Measurements from ENCODE around the gene TNFSF13B. TPM values are rescaled to one million over a fixed set of nuclear protein-coding genes. Genes with fewer than 3 reads are reported as not detected.
"Not testable (repeated sequence)": the region's sequence is repeated elsewhere in the genome, so short reads cannot be mapped to it uniquely, and the experiment has no call there.

The TNFSF13B gene
- total RNA-seq, 1 experiment from 2014 or later, result 9.2 TPM

GRCh38 chr13:108263621-108264355 is 5.7 kb upstream of the TNFSF13B start:
- Histone ChIP-seq H3K4me3 (ENCODE audit: low read depth, low read length, poor library complexity, severe bottlenecking) (no peak overlapping the region), H3K4me1 (ENCODE audit: insufficient read depth, low read length, poor library complexity, severe bottlenecking) (peaks cover 44% of the 10 kb centered on the region), H3K9me3 (ENCODE audit: low read depth, low read length, poor library complexity, severe bottlenecking) (no peaks in the 10 kb centered on the region), H3K27me3 (replicated peaks; ENCODE audit: insufficient read depth, low read depth, low read length, poor library complexity) (no peaks in the 10 kb centered on the region), H3K36me3 (ENCODE audit: insufficient read depth, low read length, poor library complexity, severe bottlenecking) (no peaks in the 10 kb centered on the region), H3K27ac (ENCODE audit: low read depth, low read length, poor library complexity, severe bottlenecking) (no peak overlapping the region)
- ChIA-PET CTCF (no interaction called here), POLR2A (ENCODE audit: low non-redundant PET) (no interaction called here)
- intact Hi-C loops (cut with micrococcal nuclease; ENCODE audit: unreplicated experiment), result loop anchor here (5.0 kb wide), 1 partner anchor 1524 kb away; the partner anchor contains the start of gene IRS2
- peak; percentile 32 for DNase-seq (ENCODE audit: low spot score)
- TF ChIP-seq EZH2 (IDR thresholded peaks at IDR 0.05; ENCODE audit: borderline replicate concordance, low read depth, low read length, poor library complexity, severe bottlenecking) (no peak), CTCF (conservative IDR thresholded peaks at IDR 0.05; ENCODE audit: low read depth, low read length) (no peak)
- no TSS peak for BruUV-seq (replicated peaks)

GRCh38 chr13:108266321-108266990 is 3.1 kb upstream of the TNFSF13B start:
- intact Hi-C loops (cut with micrococcal nuclease; ENCODE audit: unreplicated experiment), result loop anchor here (1.0 to 5.0 kb wide), 4 partner anchors 39 to 1511 kb away; no protein-coding TSS in a partner anchor
- Histone ChIP-seq H3K27me3 (replicated peaks; ENCODE audit: insufficient read depth, low read depth, low read length, poor library complexity) (no peaks in the 10 kb centered on the region), H3K4me1 (ENCODE audit: insufficient read depth, low read length, poor library complexity, severe bottlenecking) (peaks cover 61% of the 10 kb centered on the region), H3K9me3 (ENCODE audit: low read depth, low read length, poor library complexity, severe bottlenecking) (no peaks in the 10 kb centered on the region), H3K27ac (ENCODE audit: low read depth, low read length, poor library complexity, severe bottlenecking) (peak overlapping the region; percentile 95), H3K4me3 (ENCODE audit: low read depth, low read length, poor library complexity, severe bottlenecking) (peak overlapping the region; percentile 8), H3K36me3 (ENCODE audit: insufficient read depth, low read length, poor library complexity, severe bottlenecking) (no peaks in the 10 kb centered on the region)
- ChIA-PET POLR2A (ENCODE audit: low non-redundant PET) (no interaction called here), CTCF (no interaction called here)
- TF ChIP-seq EZH2 (IDR thresholded peaks at IDR 0.05; ENCODE audit: borderline replicate concordance, low read depth, low read length, poor library complexity, severe bottlenecking), result no peak
- no peak for TF ChIP-seq CTCF (conservative IDR thresholded peaks at IDR 0.05; ENCODE audit: low read depth, low read length)
- no TSS peak for BruUV-seq (replicated peaks)
- peak; percentile 95 for DNase-seq (ENCODE audit: low spot score)

- intact Hi-C loops (cut with micrococcal nuclease; ENCODE audit: unreplicated experiment), result loop anchor here (2.0 to 5.0 kb wide), 3 partner anchors 40 to 1510 kb away; no protein-coding TSS in a partner anchor
- POLR2A ChIA-PET (ENCODE audit: low non-redundant PET), result no interaction called here
- no peak for DNase-seq (ENCODE audit: low spot score)
- no peaks in the 10 kb centered on the region for H3K27me3 ChIP-seq (replicated peaks; ENCODE audit: insufficient read depth, low read depth, low read length, poor library complexity)
- H3K9me3 ChIP-seq (ENCODE audit: low read depth, low read length, poor library complexity, severe bottlenecking), result no peaks in the 10 kb centered on the region
- TF ChIP-seq EZH2 (IDR thresholded peaks at IDR 0.05; ENCODE audit: borderline replicate concordance, low read depth, low read length, poor library complexity, severe bottlenecking), result no peak
- TF ChIP-seq CTCF (conservative IDR thresholded peaks at IDR 0.05; ENCODE audit: low read depth, low read length), result no peak
- CTCF ChIA-PET, result no interaction called here
- BruUV-seq (replicated peaks), result no TSS peak
- H3K4me3 ChIP-seq (ENCODE audit: low read depth, low read length, poor library complexity, severe bottlenecking), result no peak overlapping the region
- peak overlapping the region; percentile 75 for H3K27ac ChIP-seq (ENCODE audit: low read depth, low read length, poor library complexity, severe bottlenecking)
- peaks cover 61% of the 10 kb centered on the region for H3K4me1 ChIP-seq (ENCODE audit: insufficient read depth, low read length, poor library complexity, severe bottlenecking)
- H3K36me3 ChIP-seq (ENCODE audit: insufficient read depth, low read length, poor library complexity, severe bottlenecking), result no peaks in the 10 kb centered on the region
Measured at GRCh38 chr13:108267347-108267746, 2.2 kb upstream of the TNFSF13B start.

GRCh38 chr13:108267855-108268254 is 1.7 kb upstream of the TNFSF13B start:
- BruUV-seq (replicated peaks); H3K4me3 ChIP-seq (ENCODE audit: low read depth, low read length, poor library complexity, severe bottlenecking); H3K27me3 ChIP-seq (replicated peaks; ENCODE audit: insufficient read depth, low read depth, low read length, poor library complexity); H3K36me3 ChIP-seq (ENCODE audit: insufficient read depth, low read length, poor library complexity, severe bottlenecking); CTCF ChIA-PET; H3K9me3 ChIP-seq (ENCODE audit: low read depth, low read length, poor library complexity, severe bottlenecking); DNase-seq (ENCODE audit: low spot score): not testable (repeated sequence)
- Histone ChIP-seq H3K27ac (ENCODE audit: low read depth, low read length, poor library complexity, severe bottlenecking) (peak overlapping the region; percentile 75), H3K4me1 (ENCODE audit: insufficient read depth, low read length, poor library complexity, severe bottlenecking) (peaks cover 61% of the 10 kb centered on the region)
- intact Hi-C loops (cut with micrococcal nuclease; ENCODE audit: unreplicated experiment), result loop anchor here (2.0 to 5.0 kb wide), 3 partner anchors 41 to 1509 kb away; no protein-coding TSS in a partner anchor
- POLR2A ChIA-PET (ENCODE audit: low non-redundant PET), result interaction anchor here (0.6 kb wide), 1 partner anchor 1084 kb away, joined by 3 read pairs; no protein-coding TSS in a partner anchor
